HG03565 (cell line): Measurements from ENCODE around the gene IRF2BP2.
"Not testable (repeated sequence)": the region's sequence is repeated elsewhere in the genome, so short reads cannot be mapped to it uniquely, and the experiment has no call there.

Experiments
- ATAC-seq: cut with Tn5 transposase; IDR thresholded peaks from one replicate; pipeline ENCODE4 v1.9.1; 2021; ENCODE audit warnings: mild to moderate bottlenecking, moderate library complexity; ENCODE audit not compliant: unreplicated experiment

Gene IRF2BP2

GRCh38 chr1:234634922-234635321 lies 24.9 kb upstream of the IRF2BP2 start:
- not testable (repeated sequence) for ATAC-seq

DNA sequence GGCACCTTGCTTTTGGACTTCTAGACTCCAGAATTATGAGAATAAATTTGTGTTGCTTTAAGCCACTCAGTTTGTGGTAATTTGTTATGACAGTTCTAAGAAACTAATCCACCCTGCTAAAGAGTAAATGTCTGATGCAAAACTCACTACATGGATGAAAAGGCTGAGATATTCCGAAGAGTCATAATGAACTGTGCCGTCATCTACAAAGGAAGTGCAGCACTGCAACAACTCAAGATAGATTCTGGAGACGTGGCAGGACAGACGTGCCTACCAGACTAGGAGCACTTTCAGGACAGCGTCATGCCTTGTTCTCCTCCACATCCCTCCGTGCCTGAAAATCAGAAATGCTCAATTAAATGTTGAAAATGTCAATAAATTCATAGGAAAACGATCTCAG lies 24.4 kb upstream of the IRF2BP2 start:
- ATAC-seq, result no peak

DNA sequence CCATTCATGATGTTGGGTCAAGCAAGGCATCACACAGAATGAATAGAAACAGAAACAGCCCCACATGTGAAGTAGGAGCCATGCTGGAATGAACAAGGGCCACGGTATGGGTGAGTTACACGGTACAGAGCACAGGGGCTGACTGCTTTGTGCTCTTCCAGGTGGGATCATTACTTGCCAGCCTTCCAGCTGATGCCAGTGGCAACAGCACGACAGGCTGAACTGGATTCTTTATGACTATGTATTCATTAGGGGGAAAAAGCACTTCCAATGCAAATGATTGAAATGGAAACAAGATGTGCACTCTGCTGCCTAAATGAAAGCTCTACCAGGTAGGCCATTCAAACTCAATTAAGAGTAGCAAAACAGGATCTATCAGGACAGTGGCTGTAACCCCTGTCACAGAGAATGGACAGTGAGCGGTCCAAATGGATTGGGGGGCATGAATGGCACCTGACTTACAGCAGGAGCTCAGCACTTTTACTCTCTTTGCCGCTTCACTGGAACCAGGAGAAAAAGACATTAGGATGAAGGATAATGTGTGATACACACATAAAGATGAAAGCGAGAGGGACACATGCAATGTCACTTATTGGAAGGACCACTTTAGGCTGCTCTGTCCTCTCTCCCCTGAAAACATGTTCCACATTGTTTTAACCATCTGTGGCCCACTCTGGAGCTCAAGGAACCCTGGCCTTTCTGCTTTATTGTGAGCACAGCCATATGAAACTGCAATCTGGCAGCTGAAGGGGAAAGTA lies 23.4 kb upstream of the IRF2BP2 start:
- no peak for ATAC-seq

DNA sequence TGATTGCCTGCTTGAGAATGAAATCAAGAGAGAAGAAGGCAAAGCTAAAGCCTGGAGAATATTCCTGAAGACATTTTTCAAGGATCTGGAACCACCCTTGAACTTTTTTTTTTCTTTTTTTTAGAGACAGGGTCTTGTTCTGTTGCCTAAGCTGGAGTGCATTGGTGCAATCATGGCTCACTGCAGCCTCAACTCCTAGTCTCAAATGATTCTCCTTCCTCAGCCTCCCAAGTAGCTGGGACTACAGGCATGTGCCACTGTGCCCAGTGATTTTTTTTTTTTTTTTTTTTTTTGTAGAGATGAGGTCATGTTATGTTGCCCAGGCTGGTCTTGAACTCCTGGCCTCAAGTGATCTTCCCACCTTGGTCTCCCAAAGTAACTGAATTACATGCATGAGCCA lies 22.2 kb upstream of the IRF2BP2 start:
- no peak for ATAC-seq

DNA sequence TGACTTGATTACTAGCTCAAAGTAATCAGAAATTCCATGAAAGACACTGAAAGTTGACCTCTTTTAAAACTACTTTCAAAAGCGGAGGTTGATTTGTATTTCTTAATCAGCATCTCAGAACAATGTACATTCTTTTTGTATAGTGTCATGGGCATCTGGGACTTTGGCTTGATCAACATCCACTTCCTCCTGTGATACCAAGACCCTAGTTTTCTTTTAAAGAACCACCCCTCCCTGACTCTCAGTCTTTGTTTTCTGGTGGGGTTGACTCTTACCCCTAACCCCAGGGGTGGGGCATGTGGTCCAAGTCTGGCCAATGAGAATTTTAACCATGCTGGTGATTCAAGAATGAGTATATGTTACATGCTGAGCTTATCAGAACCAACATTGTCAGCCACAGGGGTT lies 21.7 kb upstream of the IRF2BP2 start:
- ATAC-seq, result no peak

DNA sequence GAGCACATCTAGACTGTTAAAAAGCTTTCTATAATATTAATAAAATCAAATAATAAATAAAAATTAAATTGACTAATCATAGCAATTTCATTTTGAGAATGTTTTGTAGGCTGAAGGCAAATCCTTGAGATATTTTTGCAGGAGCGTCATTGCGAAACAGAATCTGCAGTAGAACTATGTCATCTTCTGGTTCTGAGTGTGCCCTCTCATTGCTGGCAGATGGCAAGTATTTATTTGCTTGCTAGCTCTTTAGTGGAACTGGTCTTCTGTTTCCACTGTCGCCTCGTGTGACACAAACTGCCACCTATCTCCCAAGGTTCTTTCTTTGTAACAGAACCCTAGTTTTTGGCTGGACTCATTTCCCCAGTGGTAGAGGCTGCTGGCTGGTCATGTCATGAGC lies 19.0 kb upstream of the IRF2BP2 start:
- ATAC-seq, result no peak

DNA sequence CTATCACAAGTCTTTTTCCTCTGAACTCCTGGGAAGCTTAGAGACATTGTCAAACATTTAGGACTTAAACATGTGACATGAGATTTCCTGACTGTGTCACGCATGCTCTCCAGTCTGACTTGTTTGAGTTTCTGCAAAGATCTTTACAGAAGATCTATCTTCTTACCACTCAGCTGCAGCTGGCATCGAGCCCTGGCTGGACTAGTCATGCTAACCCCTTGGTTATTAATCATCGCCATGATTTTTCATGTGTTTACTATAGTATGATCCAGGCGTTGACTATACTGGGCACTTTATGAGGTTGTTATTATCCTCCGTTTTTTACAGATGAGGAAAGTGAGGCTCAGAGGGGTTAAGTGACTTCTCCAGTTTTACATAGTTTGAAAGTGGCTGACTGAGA lies 18.1 kb upstream of the IRF2BP2 start:
- no peak for ATAC-seq

DNA sequence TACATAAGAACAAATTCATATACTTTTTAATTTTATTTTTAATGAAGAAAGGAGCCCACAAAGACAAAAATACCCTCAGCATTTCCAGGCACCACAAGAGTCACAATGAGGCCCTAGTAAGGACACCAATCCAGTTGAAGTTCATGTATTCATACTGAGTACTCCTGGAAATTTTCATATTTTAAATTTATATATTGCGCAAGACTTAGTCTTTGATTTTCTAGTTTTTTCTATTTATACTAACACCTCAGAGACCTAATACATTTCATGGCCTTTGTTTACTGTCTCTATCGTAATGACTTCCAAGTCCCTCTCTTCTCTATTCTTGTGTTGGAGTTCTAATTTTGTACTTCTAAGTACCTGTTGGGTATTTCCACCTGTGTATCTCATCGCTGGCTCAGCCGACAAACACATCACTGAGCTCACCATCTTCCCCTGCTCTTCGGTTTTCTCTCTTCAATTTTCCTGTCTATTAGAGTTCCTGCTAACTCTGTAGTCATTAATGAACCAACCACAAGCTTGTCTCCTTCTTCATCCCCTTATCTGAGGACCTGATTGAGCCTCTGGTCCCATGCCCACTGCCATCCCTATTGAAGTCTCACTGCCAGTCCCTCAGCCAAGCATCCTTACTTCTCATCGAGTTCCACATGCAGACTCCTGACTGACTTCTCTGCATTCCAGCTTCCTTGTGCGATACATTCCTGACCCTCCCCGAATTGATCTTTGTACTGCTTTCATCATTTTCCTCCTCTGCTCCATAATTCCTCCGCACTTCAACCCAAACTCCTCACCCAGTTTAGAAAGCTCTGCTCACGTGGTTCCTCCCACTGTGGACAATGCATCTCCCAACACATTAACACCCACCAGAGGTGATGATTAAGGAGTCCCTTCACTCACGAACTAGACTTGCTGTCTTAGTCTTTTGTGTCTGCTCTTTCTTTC lies 17.3 kb upstream of the IRF2BP2 start:
- no peak for ATAC-seq

GRCh38 chr1:234626391-234626790 lies 16.4 kb upstream of the IRF2BP2 start:
- ATAC-seq, result no peak

- no peak for ATAC-seq
Measured at GRCh38 chr1:234624724-234625117, 14.7 kb upstream of the IRF2BP2 start.

- no peak for ATAC-seq
Measured at GRCh38 chr1:234621657-234622335, 11.8 kb upstream of the IRF2BP2 start.

DNA sequence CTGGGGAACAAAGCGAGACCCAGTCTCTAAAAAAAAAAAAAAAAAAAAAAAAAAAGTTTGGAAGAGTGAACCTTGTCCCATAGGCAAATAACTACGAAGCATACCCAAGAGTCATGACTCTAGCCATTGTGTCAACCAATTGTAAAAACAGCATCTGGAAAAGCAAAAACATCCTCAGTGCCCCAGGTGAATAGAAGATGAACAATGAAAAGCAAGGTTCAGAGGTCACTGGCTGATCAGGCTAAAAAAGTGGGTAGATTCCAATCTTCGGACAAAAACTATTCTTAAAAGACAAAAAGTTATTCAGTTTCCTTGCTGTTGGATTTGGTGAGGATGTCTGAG lies 11.1 kb upstream of the IRF2BP2 start:
- ATAC-seq, result no peak

- no peak for ATAC-seq
Measured at GRCh38 chr1:234620272-234621126, 10.5 kb upstream of the IRF2BP2 start.

DNA sequence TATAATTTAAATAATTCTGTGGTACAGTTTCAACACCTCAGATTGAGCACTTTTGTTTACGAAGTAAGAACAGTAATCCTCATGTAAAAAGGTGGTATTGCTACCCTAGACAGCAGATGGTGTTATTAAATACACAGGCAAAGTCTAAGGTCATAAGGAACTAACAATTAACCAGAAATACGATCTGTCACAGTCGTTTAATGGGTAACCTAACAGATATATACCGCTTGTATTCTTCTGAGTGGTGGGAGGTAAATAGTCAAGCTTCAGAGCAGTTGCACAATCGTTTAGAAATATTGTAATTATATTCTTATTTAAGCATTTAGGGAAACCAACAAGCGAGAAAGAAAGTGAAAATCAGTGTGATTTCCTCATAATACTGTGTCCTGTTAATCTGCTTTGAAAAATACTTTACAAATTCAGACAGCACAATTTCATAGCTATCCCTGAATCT lies 9.8 kb upstream of the IRF2BP2 start:
- ATAC-seq, result no peak

- no peak for ATAC-seq
Measured at GRCh38 chr1:234619071-234619480, 9.1 kb upstream of the IRF2BP2 start.

GRCh38 chr1:234618737-234619049 lies 8.7 kb upstream of the IRF2BP2 start:
- ATAC-seq, result no peak

DNA sequence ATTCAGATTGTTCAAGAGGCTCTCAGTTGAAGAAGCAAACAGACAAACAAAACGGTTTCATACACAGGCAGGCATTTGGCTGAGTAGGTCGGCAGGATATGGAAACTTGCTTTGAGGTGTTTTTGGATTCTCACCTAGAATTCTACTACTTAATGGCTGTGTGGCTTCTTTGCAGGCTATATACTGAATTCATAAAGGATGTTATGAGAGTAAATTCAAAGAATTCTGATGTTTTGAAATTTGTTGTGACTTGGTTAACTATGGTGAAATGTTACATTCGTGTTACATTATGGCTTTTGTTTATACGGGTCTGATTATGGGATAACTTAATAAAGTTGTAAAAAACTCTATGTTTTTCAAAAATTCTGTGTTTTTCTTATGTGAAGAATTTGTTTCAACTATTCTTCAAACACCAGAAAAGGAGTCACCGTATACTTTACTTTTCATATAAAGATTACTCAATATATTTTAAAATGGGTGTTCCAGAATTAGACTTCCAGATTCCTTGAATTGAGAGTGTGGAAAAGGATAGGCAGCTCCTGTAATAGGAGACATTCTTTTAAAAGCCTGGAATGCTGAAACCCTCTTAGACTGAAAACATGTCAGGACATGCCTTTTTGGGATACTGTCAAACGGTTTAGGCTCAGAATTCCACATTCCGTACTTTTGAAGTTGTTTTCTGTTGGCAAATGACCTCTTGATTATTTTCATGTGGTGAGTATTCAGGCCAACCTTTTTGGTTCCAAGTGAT lies 8.2 kb upstream of the IRF2BP2 start:
- ATAC-seq, result no peak

DNA sequence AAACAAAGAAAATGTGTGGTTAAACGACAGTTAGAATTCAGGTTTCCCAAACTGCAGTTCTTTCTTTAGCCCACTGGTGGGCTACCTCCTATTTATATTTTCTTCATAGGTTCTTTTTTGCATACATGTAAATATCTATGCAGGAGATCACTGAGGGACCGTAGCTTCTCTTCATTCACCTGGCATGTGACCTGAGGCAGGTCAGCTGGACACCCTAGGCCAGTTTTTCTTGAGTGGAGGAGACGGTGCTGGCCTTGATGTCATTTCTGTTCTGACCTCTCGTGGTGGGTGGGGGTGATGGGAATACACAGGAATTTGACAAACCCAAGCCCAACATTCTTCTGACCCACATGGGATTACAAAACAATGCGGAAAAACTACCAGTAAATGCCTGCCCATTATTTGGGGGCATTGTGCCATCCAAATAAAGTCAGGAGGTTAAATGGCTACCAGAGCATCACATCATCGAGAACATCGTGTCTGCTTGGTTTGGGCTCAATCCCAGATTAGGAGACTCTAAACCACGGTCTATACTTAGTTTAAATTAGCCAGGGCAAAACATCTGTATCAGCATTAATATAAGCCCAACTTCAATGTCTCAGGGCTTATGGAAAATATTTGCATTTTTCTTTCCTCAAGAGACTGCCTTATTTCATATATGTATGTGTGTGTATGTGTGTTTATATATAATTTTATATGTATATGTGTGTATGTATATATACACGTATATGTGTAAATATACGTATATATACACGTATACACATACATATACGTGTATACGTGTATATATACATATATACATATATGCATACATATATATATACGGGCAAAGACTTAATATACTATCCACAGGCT lies 7.4 kb upstream of the IRF2BP2 start:
- ATAC-seq, result no peak

GRCh38 chr1:234616644-234617043 lies 6.7 kb upstream of the IRF2BP2 start:
- ATAC-seq, result no peak
